ENCODE measurements around the gene INO80D. TPM values are rescaled to one million over a fixed set of nuclear protein-coding genes. Genes with fewer than 3 reads are reported as not detected.
"Not testable (repeated sequence)": the region's sequence is repeated elsewhere in the genome, so short reads cannot be mapped to it uniquely, and the experiment has no call there.

INO80D gene
- total and polyA plus RNA-seq, 3 donors from 2014 or later, result 5.3 to 31.6 (median 28.2) TPM

DNA sequence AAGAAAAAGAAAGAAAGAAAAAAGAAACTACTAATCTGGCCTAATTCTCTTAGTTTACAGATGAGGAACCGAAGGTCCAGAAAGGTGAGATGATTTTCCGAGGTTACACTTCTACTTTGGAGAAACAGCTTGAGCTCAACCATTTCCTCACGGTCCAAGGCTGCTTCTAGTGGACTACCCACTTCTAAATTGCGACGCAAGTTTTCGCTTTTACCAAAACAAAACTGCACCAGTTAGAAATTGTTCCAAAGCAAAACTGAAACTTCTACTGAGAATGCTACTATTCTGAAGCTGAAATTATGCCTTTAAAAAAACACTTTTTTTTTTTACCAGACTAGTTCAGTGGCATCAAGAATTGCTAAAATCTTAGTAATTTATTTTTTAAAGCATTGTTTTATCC is 101.6 kb downstream of the INO80D start:
- H3K27ac ChIP-seq, result no peak overlapping the region
- no peak for DNase-seq
- intact Hi-C loops (cut with DNase I; ENCODE audit: low total_unique reads), result no loop called here
- no peaks in the 10 kb centered on the region for H3K4me1 ChIP-seq
- H3K9me3 ChIP-seq, result no peaks in the 10 kb centered on the region
- no peak overlapping the region for H3K4me3 ChIP-seq
- no peak for TF ChIP-seq POLR2A (IDR thresholded peaks at IDR 0.05)
- TF ChIP-seq, protein P1, sequence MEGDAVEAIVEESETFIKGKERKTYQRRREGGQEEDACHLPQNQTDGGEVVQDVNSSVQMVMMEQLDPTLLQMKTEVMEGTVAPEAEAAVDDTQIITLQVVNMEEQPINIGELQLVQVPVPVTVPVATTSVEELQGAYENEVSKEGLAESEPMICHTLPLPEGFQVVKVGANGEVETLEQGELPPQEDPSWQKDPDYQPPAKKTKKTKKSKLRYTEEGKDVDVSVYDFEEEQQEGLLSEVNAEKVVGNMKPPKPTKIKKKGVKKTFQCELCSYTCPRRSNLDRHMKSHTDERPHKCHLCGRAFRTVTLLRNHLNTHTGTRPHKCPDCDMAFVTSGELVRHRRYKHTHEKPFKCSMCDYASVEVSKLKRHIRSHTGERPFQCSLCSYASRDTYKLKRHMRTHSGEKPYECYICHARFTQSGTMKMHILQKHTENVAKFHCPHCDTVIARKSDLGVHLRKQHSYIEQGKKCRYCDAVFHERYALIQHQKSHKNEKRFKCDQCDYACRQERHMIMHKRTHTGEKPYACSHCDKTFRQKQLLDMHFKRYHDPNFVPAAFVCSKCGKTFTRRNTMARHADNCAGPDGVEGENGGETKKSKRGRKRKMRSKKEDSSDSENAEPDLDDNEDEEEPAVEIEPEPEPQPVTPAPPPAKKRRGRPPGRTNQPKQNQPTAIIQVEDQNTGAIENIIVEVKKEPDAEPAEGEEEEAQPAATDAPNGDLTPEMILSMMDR (IDR thresholded peaks at IDR 0.05), result no peak
- 82 to 87% methylated on average over 6 of the region's 6 CpGs for WGBS, 2 donors
- no peaks in the 10 kb centered on the region for H3K36me3 ChIP-seq (ENCODE audit: low read depth, missing control alignments)
- no peaks in the 10 kb centered on the region for H3K27me3 ChIP-seq

DNA sequence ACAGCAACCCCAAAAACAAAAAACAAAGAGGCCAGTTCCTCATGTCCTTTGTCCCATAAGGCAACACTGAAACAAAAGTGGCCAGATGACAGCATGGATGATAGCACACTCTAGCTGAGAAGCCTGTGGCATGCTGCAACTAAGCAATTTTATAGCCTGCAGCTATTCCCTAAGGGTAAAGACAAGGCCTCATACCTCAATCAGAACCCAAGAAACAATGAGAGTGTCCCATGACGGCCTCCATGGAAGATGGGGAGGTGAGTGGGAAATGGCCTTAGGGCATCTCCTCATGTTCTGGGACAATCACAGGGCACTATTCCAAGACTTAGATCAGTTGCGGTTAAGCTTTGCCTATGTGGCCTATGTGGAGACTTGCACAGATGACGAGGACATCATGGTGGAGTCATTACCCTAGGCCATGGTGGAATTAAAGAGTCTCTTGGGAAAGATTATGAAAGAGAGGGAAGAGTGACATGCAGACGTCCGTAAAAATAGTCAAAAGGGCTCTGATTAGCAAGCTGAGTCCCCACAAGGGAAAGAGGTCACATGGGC is 103.1 kb downstream of the INO80D start:
- H3K27me3 ChIP-seq, result no peaks in the 10 kb centered on the region
- TF ChIP-seq, protein P1 (IDR thresholded peaks at IDR 0.05), result no peak
- no peak for TF ChIP-seq POLR2A (IDR thresholded peaks at IDR 0.05)
- no peak overlapping the region for H3K4me3 ChIP-seq
- H3K4me1 ChIP-seq, result no peaks in the 10 kb centered on the region
- no peaks in the 10 kb centered on the region for H3K36me3 ChIP-seq (ENCODE audit: low read depth, missing control alignments)
- no peaks in the 10 kb centered on the region for H3K9me3 ChIP-seq
- intact Hi-C loops (cut with DNase I; ENCODE audit: low total_unique reads), result no loop called here
- H3K27ac ChIP-seq, result no peak overlapping the region
- DNase-seq, result no peak
- 94 to 95% methylated on average over 5 of the region's 5 CpGs for WGBS, 2 donors

DNA sequence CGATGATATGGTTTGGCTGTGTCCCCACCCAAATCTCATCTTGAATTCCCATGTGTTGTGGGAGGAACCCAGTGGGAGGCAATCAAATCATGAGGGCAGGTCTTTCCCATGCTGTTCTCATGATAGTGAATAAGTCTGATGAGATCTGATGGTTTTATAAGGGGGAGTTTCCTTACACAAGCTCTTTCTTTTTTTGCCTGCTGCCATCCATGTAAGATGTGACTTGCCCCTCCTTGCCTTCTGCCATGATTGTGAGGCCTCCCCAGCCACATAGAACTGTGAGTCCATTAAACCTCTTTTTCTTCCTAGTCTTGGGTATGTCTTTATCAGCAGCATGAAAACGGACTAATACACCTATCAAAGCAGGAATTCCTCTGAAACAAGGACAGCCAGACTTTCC is 107.2 kb downstream of the INO80D start:
- WGBS, 2 donors, result 88 to 93% methylated on average over 2 of the region's 2 CpGs

DNA sequence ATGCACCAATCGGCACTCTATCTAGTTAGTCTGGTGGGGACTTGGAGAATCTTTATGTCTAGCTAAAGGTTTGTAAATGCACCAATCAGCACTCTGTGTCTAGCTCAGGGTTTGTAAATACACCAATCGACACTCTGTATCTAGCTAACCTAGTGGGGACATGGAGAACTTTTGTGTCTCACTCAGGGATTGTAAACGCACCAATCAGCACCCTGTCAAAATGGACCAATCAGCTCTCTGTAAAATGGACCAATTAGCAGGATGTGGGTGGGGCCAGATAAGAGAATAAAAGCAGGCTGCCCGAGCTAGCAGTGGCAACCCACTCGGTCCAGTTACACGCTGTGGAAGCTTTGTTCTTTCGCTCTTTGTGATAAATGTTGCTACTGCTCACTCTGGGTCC is 108.3 kb downstream of the INO80D start:
- H3K4me1 ChIP-seq; H3K9me3 ChIP-seq; intact Hi-C loops (cut with DNase I; ENCODE audit: low total_unique reads); H3K27me3 ChIP-seq; H3K27ac ChIP-seq; H3K36me3 ChIP-seq (ENCODE audit: low read depth, missing control alignments): not testable (repeated sequence)
- 56 to 73% methylated on average over 7 of the region's 7 CpGs for WGBS, 2 donors
- peak; percentile 31 for DNase-seq
- H3K4me3 ChIP-seq, result peak overlapping the region; percentile 29 to 31

More for the DNA sequence above, 107.2 kb downstream of the INO80D start:
- H3K4me1 ChIP-seq; DNase-seq; H3K4me3 ChIP-seq; H3K27me3 ChIP-seq; H3K9me3 ChIP-seq; H3K36me3 ChIP-seq (ENCODE audit: low read depth, missing control alignments); H3K27ac ChIP-seq; intact Hi-C loops (cut with DNase I; ENCODE audit: low total_unique reads): not testable (repeated sequence)

DNA sequence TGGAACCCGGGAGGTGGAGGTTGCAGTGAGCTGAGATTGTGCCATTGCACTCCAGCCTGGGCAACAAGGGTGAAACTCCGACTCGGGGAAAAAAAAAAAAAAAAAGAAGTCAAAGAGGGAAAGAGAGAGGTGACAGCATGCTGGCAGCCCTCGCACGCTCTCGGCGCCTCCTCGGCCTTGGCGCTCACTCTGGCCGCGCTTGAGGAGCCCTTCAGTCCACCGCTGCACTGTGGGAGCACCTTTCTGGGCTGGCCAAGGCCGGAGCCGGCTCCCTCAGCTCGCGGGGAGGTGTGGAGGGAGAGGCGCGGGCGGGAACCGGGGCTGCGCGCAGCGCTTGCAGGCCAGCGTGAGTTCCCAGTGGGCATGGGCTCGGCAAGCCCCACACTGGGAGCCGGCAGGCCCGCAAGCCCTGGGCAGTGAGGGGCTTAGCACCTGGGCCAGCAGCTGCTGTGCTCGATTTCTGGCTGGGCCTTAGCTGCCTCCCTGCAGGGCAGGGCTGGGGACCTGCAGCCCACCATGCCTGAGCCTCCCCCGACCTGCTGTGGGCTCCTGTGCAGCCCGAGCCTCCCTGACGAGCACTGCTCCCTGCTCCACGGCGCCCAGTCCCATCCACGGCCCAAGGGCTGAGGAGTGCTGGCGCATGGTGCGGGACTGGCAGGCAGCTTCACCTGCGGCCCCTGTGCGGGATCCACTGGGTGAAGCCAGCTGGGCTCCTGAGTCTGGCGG is 108.9 kb downstream of the INO80D start:
- H3K4me1 ChIP-seq; H3K9me3 ChIP-seq; H3K36me3 ChIP-seq (ENCODE audit: low read depth, missing control alignments); H3K27ac ChIP-seq; DNase-seq; H3K27me3 ChIP-seq; intact Hi-C loops (cut with DNase I; ENCODE audit: low total_unique reads): not testable (repeated sequence)
- 54 to 81% methylated on average over 28 to 39 of the region's 39 CpGs for WGBS, 2 donors
- H3K4me3 ChIP-seq, result peak overlapping the region; percentile 29 to 31

DNA sequence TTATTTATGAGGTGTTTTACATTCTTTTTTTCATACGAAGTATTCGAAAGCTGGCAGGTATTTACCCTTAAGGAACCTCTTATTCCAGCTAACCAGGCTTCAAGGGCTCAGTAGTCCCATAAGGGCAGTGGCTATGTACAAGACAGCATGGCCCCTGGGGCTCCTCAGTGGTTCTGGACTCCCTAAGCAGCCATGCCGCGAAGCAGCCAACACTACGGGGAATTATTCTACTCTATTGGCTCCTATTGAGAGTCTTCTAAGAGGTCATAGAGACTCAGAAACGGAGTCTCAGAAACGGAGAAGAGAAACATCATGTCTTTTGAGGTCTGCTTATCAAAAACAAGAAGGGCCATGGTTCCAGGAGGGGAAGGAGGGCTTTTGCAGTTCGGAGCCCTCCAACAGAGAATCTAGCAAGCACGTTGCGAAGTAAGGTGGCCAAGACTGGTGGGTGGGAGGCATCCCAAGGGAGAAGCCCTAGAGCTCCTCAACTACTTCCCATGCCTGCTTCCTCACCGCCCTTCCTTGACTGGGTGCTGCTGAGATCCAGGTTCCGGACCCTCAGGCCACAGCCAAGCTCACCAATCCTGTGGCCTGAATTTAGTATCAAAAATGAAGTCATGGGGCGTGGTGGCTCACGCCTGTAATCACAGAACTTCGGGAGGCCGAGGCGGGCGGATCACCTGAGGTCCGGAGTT is 109.7 kb downstream of the INO80D start:
- WGBS, 2 donors, result 66 to 76% methylated on average over 18 to 19 of the region's 19 CpGs
- Histone ChIP-seq H3K36me3 (ENCODE audit: low read depth, missing control alignments) (no peaks in the 10 kb centered on the region), H3K4me3 (no peak overlapping the region), H3K27ac (no peak overlapping the region), H3K27me3 (no peaks in the 10 kb centered on the region), H3K4me1 (no peaks in the 10 kb centered on the region), H3K9me3 (no peaks in the 10 kb centered on the region)
- no peak for DNase-seq
- no peak for TF ChIP-seq POLR2A (IDR thresholded peaks at IDR 0.05)
- TF ChIP-seq, protein P1 (IDR thresholded peaks at IDR 0.05), result no peak
- intact Hi-C loops (cut with DNase I; ENCODE audit: low total_unique reads), result no loop called here

Data from testis (tissue), 3 donors.